WTC11 (cell line): ENCODE measurements around the gene TDRKH. TPM values are rescaled to one million over a fixed set of nuclear protein-coding genes. Genes with fewer than 3 reads are reported as not detected.

Experiments used
- ATAC-seq: fragments of 200-7000 bp; cut with Tn5 transposase; 2 replicates; pipeline ENCODE4 v1.10.0; 2021; ENCODE audit warnings: mild to moderate bottlenecking, moderate library complexity
- CTCF ChIA-PET: fragments of 300-600 bp; sonication (Branson Sonifier 250); formaldehyde crosslinking; loops from one replicate; lab custom pipeline; 2021; ENCODE audit warnings: antibody characterized with exemption; lab: Charles Lee
- POLR2A ChIA-PET: fragments of 350-600 bp; sonication (Branson Sonifier 250); formaldehyde crosslinking; loops from one replicate; lab custom pipeline; 2021; ENCODE audit warnings: antibody characterized with exemption; lab: Charles Lee
- DNase-seq: peaks from one replicate; pipeline ENCODE4 v3.0.0; 2021; ENCODE audit warnings: low spot score
- H3K27ac Mint-ChIP-seq: 2 replicates; pipeline ENCODE4 v1.8.0; 2021; ENCODE audit warnings: mixed read lengths
- H3K27me3 Mint-ChIP-seq: 2 replicates; pipeline ENCODE4 v1.8.0; 2021; ENCODE audit warnings: low read depth, mild to moderate bottlenecking, moderate library complexity, mixed read lengths
- H3K36me3 Mint-ChIP-seq: 2 replicates; pipeline ENCODE4 v1.8.0; 2021; ENCODE audit warnings: mixed read lengths
- H3K4me1 Mint-ChIP-seq: 2 replicates; pipeline ENCODE4 v1.8.0; 2022; ENCODE audit warnings: mixed read lengths
- H3K4me3 Mint-ChIP-seq: 2 replicates; pipeline ENCODE4 v1.8.0; 2021; ENCODE audit warnings: mild to moderate bottlenecking, moderate library complexity, mixed read lengths
- H3K9me3 Mint-ChIP-seq: 2 replicates; pipeline ENCODE4 v1.8.0; 2021; ENCODE audit warnings: mixed read lengths
- CREM ChIP-seq: sonication (generic); formaldehyde crosslinking; IDR thresholded peaks from 2 replicates; pipeline ENCODE4 v1.8.1; 2022; ENCODE audit warnings: mild to moderate bottlenecking, missing genetic modification reagents, moderate library complexity
- CTCF ChIP-seq: fragments of 200-600 bp; IDR thresholded peaks from 2 replicates; pipeline ENCODE4 v1.8.0; 2022; ENCODE audit warnings: antibody characterized with exemption
- ETV6 ChIP-seq: sonication (generic); formaldehyde crosslinking; IDR thresholded peaks from 2 replicates; pipeline ENCODE4 v1.8.1; 2022; ENCODE audit warnings: mild to moderate bottlenecking, missing genetic modification reagents
- FOXK1 ChIP-seq: sonication (generic); formaldehyde crosslinking; IDR thresholded peaks from 2 replicates; pipeline ENCODE4 v1.8.0; 2022; ENCODE audit warnings: mild to moderate bottlenecking, moderate library complexity, missing genetic modification reagents
- FOXP4 ChIP-seq: sonication (generic); formaldehyde crosslinking; IDR thresholded peaks from 2 replicates; pipeline ENCODE4 v1.8.0; 2022; ENCODE audit warnings: mild to moderate bottlenecking, missing genetic modification reagents
- GRHL2 ChIP-seq: fragments of 250-450 bp; sonication (Bioruptor Pico); IDR thresholded peaks from 2 replicates; pipeline ENCODE4 v1.8.0; 2022; ENCODE audit warnings: mild to moderate bottlenecking, moderate library complexity; ENCODE audit not compliant: insufficient replicate concordance, severe bottlenecking
- GTF2I ChIP-seq: fragments of 250-450 bp; sonication (Bioruptor Pico); conservative IDR thresholded peaks from 2 replicates; pipeline ENCODE4 v1.4.0; 2021; ENCODE audit warnings: mild to moderate bottlenecking
- HMGA2 ChIP-seq: fragments of 250-450 bp; sonication (Bioruptor Pico); IDR thresholded peaks from 2 replicates; pipeline ENCODE4 v1.4.0; 2021; ENCODE audit warnings: mild to moderate bottlenecking, moderate library complexity
- HMGXB4 ChIP-seq: sonication (generic); formaldehyde crosslinking; IDR thresholded peaks from 2 replicates; pipeline ENCODE4 v1.8.1; 2023; ENCODE audit warnings: mild to moderate bottlenecking, moderate library complexity, missing genetic modification reagents
- IRF1 ChIP-seq: sonication (generic); formaldehyde crosslinking; IDR thresholded peaks from 2 replicates; pipeline ENCODE4 v1.8.0; 2023; ENCODE audit warnings: missing genetic modification reagents
- NR1H2 ChIP-seq: sonication (generic); formaldehyde crosslinking; IDR thresholded peaks from 2 replicates; pipeline ENCODE4 v1.9.0; 2021; ENCODE audit warnings: mild to moderate bottlenecking, moderate library complexity, missing genetic modification reagents
- NR3C1 ChIP-seq: sonication (generic); formaldehyde crosslinking; conservative IDR thresholded peaks from 2 replicates; pipeline ENCODE4 v1.8.1; 2023; ENCODE audit warnings: low read depth, mild to moderate bottlenecking, missing genetic modification reagents
- SP1 ChIP-seq: sonication (generic); formaldehyde crosslinking; conservative IDR thresholded peaks from 2 replicates; pipeline ENCODE4 v1.8.1; 2022; ENCODE audit warnings: missing genetic modification reagents
- ZNF263 ChIP-seq: sonication (generic); formaldehyde crosslinking; IDR thresholded peaks from 2 replicates; pipeline ENCODE4 v1.8.1; 2022; ENCODE audit warnings: low read depth, mild to moderate bottlenecking, moderate library complexity, missing genetic modification reagents
- ZNF281 ChIP-seq: sonication (generic); formaldehyde crosslinking; IDR thresholded peaks from 2 replicates; pipeline ENCODE4 v1.8.0; 2023; ENCODE audit warnings: mild to moderate bottlenecking, missing genetic modification reagents
- total RNA-seq: library from RNA; stranded (reverse); gene quantifications from 3 replicates; pipeline ENCODE4 v1.2.3, GENCODE V29; 2021
- TF ChIP-seq, protein P1 (sequence below): sonication (generic); formaldehyde crosslinking; conservative IDR thresholded peaks from 2 replicates; pipeline ENCODE4 v1.8.1; 2023; ENCODE audit warnings: mild to moderate bottlenecking, low read depth, missing genetic modification reagents, moderate library complexity
- TF ChIP-seq, protein P2 (sequence below): sonication (generic); formaldehyde crosslinking; IDR thresholded peaks from 2 replicates; pipeline ENCODE4 v1.8.0; 2023; ENCODE audit warnings: missing genetic modification reagents, mild to moderate bottlenecking, borderline replicate concordance

TDRKH gene
- total RNA-seq, 1 experiment from 2014 or later, result 21.8 TPM

DNA sequence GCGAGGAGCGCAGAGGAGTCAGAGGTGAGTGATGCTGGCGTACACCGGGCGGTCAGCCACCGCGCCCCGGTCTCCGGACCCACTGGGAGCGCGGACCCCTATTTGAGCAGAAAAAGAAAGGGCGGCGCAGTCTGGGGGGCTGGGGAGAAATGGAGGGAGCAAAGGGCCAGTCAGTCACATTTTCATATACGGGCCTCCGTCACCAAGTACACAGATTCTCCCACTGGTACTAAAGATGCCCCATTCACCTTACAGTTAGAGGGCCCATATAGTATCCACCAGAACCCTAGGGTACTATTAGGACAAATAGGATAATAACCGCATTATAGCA, 48.7 kb upstream of the TDRKH start (continued):
- TF ChIP-seq, protein P1, sequence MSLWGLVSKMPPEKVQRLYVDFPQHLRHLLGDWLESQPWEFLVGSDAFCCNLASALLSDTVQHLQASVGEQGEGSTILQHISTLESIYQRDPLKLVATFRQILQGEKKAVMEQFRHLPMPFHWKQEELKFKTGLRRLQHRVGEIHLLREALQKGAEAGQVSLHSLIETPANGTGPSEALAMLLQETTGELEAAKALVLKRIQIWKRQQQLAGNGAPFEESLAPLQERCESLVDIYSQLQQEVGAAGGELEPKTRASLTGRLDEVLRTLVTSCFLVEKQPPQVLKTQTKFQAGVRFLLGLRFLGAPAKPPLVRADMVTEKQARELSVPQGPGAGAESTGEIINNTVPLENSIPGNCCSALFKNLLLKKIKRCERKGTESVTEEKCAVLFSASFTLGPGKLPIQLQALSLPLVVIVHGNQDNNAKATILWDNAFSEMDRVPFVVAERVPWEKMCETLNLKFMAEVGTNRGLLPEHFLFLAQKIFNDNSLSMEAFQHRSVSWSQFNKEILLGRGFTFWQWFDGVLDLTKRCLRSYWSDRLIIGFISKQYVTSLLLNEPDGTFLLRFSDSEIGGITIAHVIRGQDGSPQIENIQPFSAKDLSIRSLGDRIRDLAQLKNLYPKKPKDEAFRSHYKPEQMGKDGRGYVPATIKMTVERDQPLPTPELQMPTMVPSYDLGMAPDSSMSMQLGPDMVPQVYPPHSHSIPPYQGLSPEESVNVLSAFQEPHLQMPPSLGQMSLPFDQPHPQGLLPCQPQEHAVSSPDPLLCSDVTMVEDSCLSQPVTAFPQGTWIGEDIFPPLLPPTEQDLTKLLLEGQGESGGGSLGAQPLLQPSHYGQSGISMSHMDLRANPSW (CRISPR knock-in tag), result no peak
- TF ChIP-seq HMGA2 (CRISPR knock-in tag) (no peak), NR1H2 (CRISPR knock-in tag) (no peak), CTCF (no peak)

GRCh38 chr1:151838222-151839081, 48.2 kb upstream of the TDRKH start:
- ATAC-seq (no peak), DNase-seq (peak; percentile 54)
- CTCF ChIA-PET, result interaction anchor here (0.6 to 3.1 kb wide), 15 partner anchors 8 to 197 kb away, joined by 3 to 24 read pairs (median 5); partner anchors contain the start of genes CELF3, RIIAD1, TDRKH and THEM5
- Mint-ChIP-seq H3K4me3 (peak overlapping the region; percentile 88), H3K27ac (no peak overlapping the region), H3K9me3 (no peaks in the 10 kb centered on the region), H3K4me1 (peaks cover 26% of the 10 kb centered on the region), H3K36me3 (peaks cover 3% of the 10 kb centered on the region; the same call in 1 of the 2 replicates), H3K27me3 (peaks cover 36% of the 10 kb centered on the region)
- POLR2A ChIA-PET, result interaction anchor here (1.0 to 2.1 kb wide), 5 partner anchors 43 to 327 kb away, joined by 3 to 6 read pairs (median 4); partner anchors contain the start of genes CELF3, CGN, S100A11 and SNX27
- peak; percentile 68 for TF ChIP-seq FOXK1 (CRISPR knock-in tag)
- no peak for TF ChIP-seq ZNF281 (CRISPR knock-in tag)
- peak; percentile 40; the same call in 1 of the 2 replicates for TF ChIP-seq SP1 (CRISPR knock-in tag)
- TF ChIP-seq ZNF263 (CRISPR knock-in tag), result peak; percentile 50
- TF ChIP-seq NR3C1 (CRISPR knock-in tag), result no peak
- TF ChIP-seq GTF2I (CRISPR knock-in tag), result no peak
- peak; percentile 44; the same call in 1 of the 2 replicates for TF ChIP-seq CREM (CRISPR knock-in tag)
- no peak for TF ChIP-seq GRHL2
- 0 out of 2 replicates have a peak, but pooled peaks have one; percentile 28 for TF ChIP-seq IRF1 (CRISPR knock-in tag)
- TF ChIP-seq, protein P2, sequence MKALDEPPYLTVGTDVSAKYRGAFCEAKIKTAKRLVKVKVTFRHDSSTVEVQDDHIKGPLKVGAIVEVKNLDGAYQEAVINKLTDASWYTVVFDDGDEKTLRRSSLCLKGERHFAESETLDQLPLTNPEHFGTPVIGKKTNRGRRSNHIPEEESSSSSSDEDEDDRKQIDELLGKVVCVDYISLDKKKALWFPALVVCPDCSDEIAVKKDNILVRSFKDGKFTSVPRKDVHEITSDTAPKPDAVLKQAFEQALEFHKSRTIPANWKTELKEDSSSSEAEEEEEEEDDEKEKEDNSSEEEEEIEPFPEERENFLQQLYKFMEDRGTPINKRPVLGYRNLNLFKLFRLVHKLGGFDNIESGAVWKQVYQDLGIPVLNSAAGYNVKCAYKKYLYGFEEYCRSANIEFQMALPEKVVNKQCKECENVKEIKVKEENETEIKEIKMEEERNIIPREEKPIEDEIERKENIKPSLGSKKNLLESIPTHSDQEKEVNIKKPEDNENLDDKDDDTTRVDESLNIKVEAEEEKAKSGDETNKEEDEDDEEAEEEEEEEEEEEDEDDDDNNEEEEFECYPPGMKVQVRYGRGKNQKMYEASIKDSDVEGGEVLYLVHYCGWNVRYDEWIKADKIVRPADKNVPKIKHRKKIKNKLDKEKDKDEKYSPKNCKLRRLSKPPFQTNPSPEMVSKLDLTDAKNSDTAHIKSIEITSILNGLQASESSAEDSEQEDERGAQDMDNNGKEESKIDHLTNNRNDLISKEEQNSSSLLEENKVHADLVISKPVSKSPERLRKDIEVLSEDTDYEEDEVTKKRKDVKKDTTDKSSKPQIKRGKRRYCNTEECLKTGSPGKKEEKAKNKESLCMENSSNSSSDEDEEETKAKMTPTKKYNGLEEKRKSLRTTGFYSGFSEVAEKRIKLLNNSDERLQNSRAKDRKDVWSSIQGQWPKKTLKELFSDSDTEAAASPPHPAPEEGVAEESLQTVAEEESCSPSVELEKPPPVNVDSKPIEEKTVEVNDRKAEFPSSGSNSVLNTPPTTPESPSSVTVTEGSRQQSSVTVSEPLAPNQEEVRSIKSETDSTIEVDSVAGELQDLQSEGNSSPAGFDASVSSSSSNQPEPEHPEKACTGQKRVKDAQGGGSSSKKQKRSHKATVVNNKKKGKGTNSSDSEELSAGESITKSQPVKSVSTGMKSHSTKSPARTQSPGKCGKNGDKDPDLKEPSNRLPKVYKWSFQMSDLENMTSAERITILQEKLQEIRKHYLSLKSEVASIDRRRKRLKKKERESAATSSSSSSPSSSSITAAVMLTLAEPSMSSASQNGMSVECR (CRISPR knock-in tag), result peak; percentile 12; the same call in 1 of the 2 replicates
- peak; percentile 85 for TF ChIP-seq FOXP4 (CRISPR knock-in tag)
- peak; percentile 80; the same call in 1 of the 2 replicates for TF ChIP-seq ETV6
- 0 out of 2 replicates have a peak, but pooled peaks have one; percentile 29 for TF ChIP-seq HMGXB4 (CRISPR knock-in tag)
